Neural cell (in vitro differentiated cells): ENCODE data around the gene CCDC102A. TPM values are rescaled to one million over a fixed set of nuclear protein-coding genes. Genes with fewer than 3 reads are reported as not detected.

ENCODE experiments used
- H2AFZ ChIP-seq: fragments of 200-600, 300-800 bp; sonication (generic), shearing (Covaris generic); 2 replicates; pipeline ENCODE4 v1.6.0; 2014; ENCODE audit warnings: low read depth, mild to moderate bottlenecking, antibody characterized with exemption, low read length, moderate library complexity
- H3F3A ChIP-seq: fragments of 200-600 bp; shearing (Covaris generic); 2 replicates; pipeline ENCODE4 v1.6.1; 2016; ENCODE audit warnings: mild to moderate bottlenecking, moderate library complexity, mixed read lengths, antibody characterized with exemption, low read length; ENCODE audit not compliant: insufficient read depth, poor library complexity, severe bottlenecking
- H3K27ac ChIP-seq: fragments of 200-600, 300-800 bp; sonication (generic), shearing (Covaris generic); 2 replicates; pipeline ENCODE4 v1.5.1; 2014; ENCODE audit warnings: mild to moderate bottlenecking, low read length, moderate library complexity
- H3K27me3 ChIP-seq: fragments of 300-800, 200-600 bp; sonication (generic), shearing (Covaris generic); 2 replicates; pipeline ENCODE4 v1.6.0; 2014; ENCODE audit warnings: mild to moderate bottlenecking, low read depth, low read length, moderate library complexity; ENCODE audit not compliant: insufficient read depth
- H3K36me3 ChIP-seq: fragments of 300-800, 200-600 bp; sonication (generic), shearing (Covaris generic); 2 replicates; pipeline ENCODE4 v1.5.1; 2014; ENCODE audit warnings: mild to moderate bottlenecking, antibody characterized with exemption, low read length, moderate library complexity; ENCODE audit not compliant: insufficient read depth
- H3K4me2 ChIP-seq: fragments of 300-800, 200-600 bp; sonication (generic), shearing (Covaris generic); 2 replicates; pipeline ENCODE4 v1.6.0; 2014; ENCODE audit warnings: mild to moderate bottlenecking, low read length
- H3K4me3 ChIP-seq: fragments of 300-800, 200-600 bp; sonication (generic), shearing (Covaris generic); 2 replicates; pipeline ENCODE4 v1.5.1; 2014; ENCODE audit warnings: mild to moderate bottlenecking, low read length, moderate library complexity
- H3K79me2 ChIP-seq: fragments of 200-600 bp; shearing (Covaris generic); replicated peaks from 2 replicates; pipeline ENCODE4 v1.6.0; 2014; ENCODE audit warnings: mild to moderate bottlenecking, low read length, moderate library complexity; ENCODE audit not compliant: insufficient read depth
- H3K9ac ChIP-seq: fragments of 300-800, 200-600 bp; sonication (generic), shearing (Covaris generic); 2 replicates; pipeline ENCODE4 v1.6.1; 2016; ENCODE audit warnings: mild to moderate bottlenecking, low read length, mixed read lengths
- H3K9me2 ChIP-seq: fragments of 200-600 bp; shearing (Covaris generic); 2 replicates; pipeline ENCODE4 v1.6.1; 2016; ENCODE audit warnings: mild to moderate bottlenecking, low read length, mixed read lengths; ENCODE audit not compliant: insufficient read depth
- H3K9me3 ChIP-seq: fragments of 200-600, 300-800 bp; sonication (generic), shearing (Covaris generic); 2 replicates; pipeline ENCODE4 v1.6.1; 2016; ENCODE audit warnings: mild to moderate bottlenecking, mixed run types, low read length, moderate library complexity, mixed read lengths
- H4K20me1 ChIP-seq: fragments of 200-600 bp; shearing (Covaris generic); 2 replicates; pipeline ENCODE4 v1.6.1; 2016; ENCODE audit warnings: mild to moderate bottlenecking, mixed run types; ENCODE audit not compliant: insufficient read depth
- CTCF ChIP-seq: fragments of 450-650 bp; IDR thresholded peaks from 2 replicates; pipeline ENCODE4 v1.5.1; 2014; ENCODE audit warnings: antibody characterized with exemption, mild to moderate bottlenecking, moderate library complexity; ENCODE audit not compliant: poor library complexity, severe bottlenecking
- EP300 ChIP-seq: fragments of 450-650 bp; conservative IDR thresholded peaks from 2 replicates; pipeline ENCODE4 v1.6.1; 2014; ENCODE audit warnings: antibody characterized with exemption, mild to moderate bottlenecking, moderate library complexity; ENCODE audit not compliant: poor library complexity, severe bottlenecking
- EZH2 ChIP-seq: fragments of 200-600, 300-800 bp; shearing (Covaris generic), sonication (generic); IDR thresholded peaks from 2 replicates; pipeline ENCODE4 v1.6.1; 2014; ENCODE audit warnings: antibody characterized with exemption, low read length, borderline replicate concordance, mild to moderate bottlenecking; ENCODE audit not compliant: insufficient read depth, poor library complexity, severe bottlenecking
- MXI1 ChIP-seq: fragments of 450-650 bp; conservative IDR thresholded peaks from 2 replicates; pipeline ENCODE4 v1.6.1; 2014; ENCODE audit warnings: antibody characterized with exemption, mild to moderate bottlenecking; ENCODE audit not compliant: poor library complexity, severe bottlenecking
- POLR2AphosphoS5 ChIP-seq: IDR thresholded peaks from 2 replicates; pipeline ENCODE4 v1.6.1; 2012
- RAD21 ChIP-seq: fragments of 450-650 bp; conservative IDR thresholded peaks from 2 replicates; pipeline ENCODE4 v1.6.1; 2014; ENCODE audit warnings: antibody characterized with exemption, mild to moderate bottlenecking, moderate library complexity
- SMC3 ChIP-seq: fragments of 450-650 bp; conservative IDR thresholded peaks from 2 replicates; pipeline ENCODE4 v1.6.1; 2014; ENCODE audit warnings: antibody characterized with exemption, mild to moderate bottlenecking, moderate library complexity; ENCODE audit not compliant: poor library complexity
- TAF1 ChIP-seq: IDR thresholded peaks from 2 replicates; pipeline ENCODE4 v1.6.1; 2012; ENCODE audit warnings: low read depth
- polyA plus RNA-seq: library from polyadenylated mRNA; depleted of rRNA; stranded (reverse); fragments of >200 nt; gene quantifications from 2 replicates; pipeline ENCODE4 v1.2.3, GENCODE V29; 2014
- TF ChIP-seq, protein P1 (sequence below): IDR thresholded peaks from 2 replicates; pipeline ENCODE4 v1.6.1; 2012; ENCODE audit warnings: borderline replicate concordance

CCDC102A gene
- polyA plus RNA-seq, 1 donor from 2014 or later, result 0.20 TPM

- TF ChIP-seq, protein P1, sequence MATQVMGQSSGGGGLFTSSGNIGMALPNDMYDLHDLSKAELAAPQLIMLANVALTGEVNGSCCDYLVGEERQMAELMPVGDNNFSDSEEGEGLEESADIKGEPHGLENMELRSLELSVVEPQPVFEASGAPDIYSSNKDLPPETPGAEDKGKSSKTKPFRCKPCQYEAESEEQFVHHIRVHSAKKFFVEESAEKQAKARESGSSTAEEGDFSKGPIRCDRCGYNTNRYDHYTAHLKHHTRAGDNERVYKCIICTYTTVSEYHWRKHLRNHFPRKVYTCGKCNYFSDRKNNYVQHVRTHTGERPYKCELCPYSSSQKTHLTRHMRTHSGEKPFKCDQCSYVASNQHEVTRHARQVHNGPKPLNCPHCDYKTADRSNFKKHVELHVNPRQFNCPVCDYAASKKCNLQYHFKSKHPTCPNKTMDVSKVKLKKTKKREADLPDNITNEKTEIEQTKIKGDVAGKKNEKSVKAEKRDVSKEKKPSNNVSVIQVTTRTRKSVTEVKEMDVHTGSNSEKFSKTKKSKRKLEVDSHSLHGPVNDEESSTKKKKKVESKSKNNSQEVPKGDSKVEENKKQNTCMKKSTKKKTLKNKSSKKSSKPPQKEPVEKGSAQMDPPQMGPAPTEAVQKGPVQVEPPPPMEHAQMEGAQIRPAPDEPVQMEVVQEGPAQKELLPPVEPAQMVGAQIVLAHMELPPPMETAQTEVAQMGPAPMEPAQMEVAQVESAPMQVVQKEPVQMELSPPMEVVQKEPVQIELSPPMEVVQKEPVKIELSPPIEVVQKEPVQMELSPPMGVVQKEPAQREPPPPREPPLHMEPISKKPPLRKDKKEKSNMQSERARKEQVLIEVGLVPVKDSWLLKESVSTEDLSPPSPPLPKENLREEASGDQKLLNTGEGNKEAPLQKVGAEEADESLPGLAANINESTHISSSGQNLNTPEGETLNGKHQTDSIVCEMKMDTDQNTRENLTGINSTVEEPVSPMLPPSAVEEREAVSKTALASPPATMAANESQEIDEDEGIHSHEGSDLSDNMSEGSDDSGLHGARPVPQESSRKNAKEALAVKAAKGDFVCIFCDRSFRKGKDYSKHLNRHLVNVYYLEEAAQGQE, result no peak
- TF ChIP-seq RAD21 (no peak), EP300 (no peak), SMC3 (no peak), MXI1 (no peak), EZH2 (no peak), TAF1 (no peak), POLR2AphosphoS5 (no peak), CTCF (no peak)
- Histone ChIP-seq H3K4me3 (no peak overlapping the region), H3K79me2 (peaks cover 39% of the 10 kb centered on the region), H3K36me3 (no peaks in the 10 kb centered on the region), H4K20me1 (peaks cover 2% of the 10 kb centered on the region), H3K27me3 (no peaks in the 10 kb centered on the region), H3F3A (no peaks in the 10 kb centered on the region), H3K9ac (no peak overlapping the region), H3K9me3 (no peaks in the 10 kb centered on the region), H3K27ac (no peak overlapping the region), H3K4me2 (no peak overlapping the region), H2AFZ (no peak overlapping the region), H3K9me2 (no peaks in the 10 kb centered on the region)
These were observed 55.0 kb downstream of the CCDC102A start for GRCh38 chr16:57481421-57481820.

GRCh38 chr16:57480754-57481230 lies 55.6 kb downstream of the CCDC102A start:
- Histone ChIP-seq H3K36me3 (no peaks in the 10 kb centered on the region), H3K4me3 (no peak overlapping the region), H2AFZ (no peak overlapping the region), H3K27ac (no peak overlapping the region), H3K27me3 (no peaks in the 10 kb centered on the region), H3K9me2 (no peaks in the 10 kb centered on the region), H3K9ac (no peak overlapping the region), H3K79me2 (peaks cover 41% of the 10 kb centered on the region), H4K20me1 (peaks cover 4% of the 10 kb centered on the region), H3K9me3 (no peaks in the 10 kb centered on the region), H3K4me2 (no peak overlapping the region), H3F3A (no peaks in the 10 kb centered on the region)
- TF ChIP-seq EP300 (no peak), TAF1 (no peak), MXI1 (no peak), EZH2 (no peak), RAD21 (no peak), POLR2AphosphoS5 (no peak), CTCF (no peak), SMC3 (no peak)
- TF ChIP-seq, protein P1, result no peak
